Globus pallidus (tissue), 1 donor: ENCODE data around the gene LBR.

Experiments
- DNase-seq: peaks from one replicate; pipeline ENCODE4 v3.0.0-alpha.2; 2015; ENCODE audit warnings: low spot score

LBR gene

GRCh38 chr1:225373155-225373554 lies 54.7 kb downstream of the LBR start:
- DNase-seq: no peak

GRCh38 chr1:225371366-225372010 lies 56.4 kb downstream of the LBR start:
- DNase-seq: no peak

- DNase-seq: no peak
These were observed 59.7 kb downstream of the LBR start for GRCh38 chr1:225368036-225368552.

- no peak for DNase-seq
These were observed 61.3 kb downstream of the LBR start for GRCh38 chr1:225366552-225366951.

- no peak for DNase-seq
These were observed 61.8 kb downstream of the LBR start for GRCh38 chr1:225366018-225366417.

GRCh38 chr1:225364439-225364838 lies 63.4 kb downstream of the LBR start:
- DNase-seq: no peak

- DNase-seq: no peak
These were observed 65.0 kb downstream of the LBR start for GRCh38 chr1:225362805-225363204.

- DNase-seq: no peak
These were observed 66.7 kb downstream of the LBR start for GRCh38 chr1:225361176-225361575.

- no peak for DNase-seq
These were observed 67.7 kb downstream of the LBR start for GRCh38 chr1:225360119-225360518.

- DNase-seq: no peak
These were observed 72.0 kb downstream of the LBR start for GRCh38 chr1:225355863-225356262.

- DNase-seq: no peak
These were observed 72.9 kb downstream of the LBR start for GRCh38 chr1:225354906-225355305.
